Hepatocyte (in vitro differentiated cells): Measurements from ENCODE around the gene DPCD. TPM values are rescaled to one million over a fixed set of nuclear protein-coding genes. Genes with fewer than 3 reads are reported as not detected.
"Not testable (repeated sequence)": the region's sequence is repeated elsewhere in the genome, so short reads cannot be mapped to it uniquely, and the experiment has no call there.

Experiments
- DNase-seq: peaks from one replicate; pipeline ENCODE4 v3.0.0-alpha.2; 2016; ENCODE audit warnings: low spot score
- H2AFZ ChIP-seq: fragments of 200-600 bp; sonication (generic); 2 replicates; pipeline ENCODE4 v1.6.0; 2016; ENCODE audit warnings: antibody characterized with exemption, mild to moderate bottlenecking
- H3K27ac ChIP-seq: fragments of 200-600 bp; sonication (generic); 2 replicates; pipeline ENCODE4 v1.5.1; 2016; ENCODE audit warnings: mild to moderate bottlenecking
- H3K27me3 ChIP-seq: fragments of 200-600 bp; sonication (generic); 2 replicates; pipeline ENCODE4 v1.6.1; 2016
- H3K36me3 ChIP-seq: fragments of 200-600 bp; sonication (generic); replicated peaks from 2 replicates; pipeline ENCODE4 v1.5.1; 2016; ENCODE audit warnings: low read depth; ENCODE audit not compliant: insufficient read depth
- H3K4me1 ChIP-seq: fragments of 200-600 bp; sonication (generic); 2 replicates; pipeline ENCODE4 v1.5.1; 2016; ENCODE audit warnings: mild to moderate bottlenecking, moderate library complexity; ENCODE audit not compliant: insufficient read depth
- H3K4me2 ChIP-seq: fragments of 200-600 bp; sonication (generic); 2 replicates; pipeline ENCODE4 v1.6.0; 2016
- H3K4me3 ChIP-seq: fragments of 200-600 bp; sonication (generic); 2 replicates; pipeline ENCODE4 v1.5.1; 2016; ENCODE audit warnings: mild to moderate bottlenecking
- H3K79me2 ChIP-seq: fragments of 200-600 bp; sonication (generic); 2 replicates; pipeline ENCODE4 v1.6.0; 2017; ENCODE audit warnings: mild to moderate bottlenecking
- H3K9me2 ChIP-seq: fragments of 200-600 bp; sonication (generic); replicated peaks from 2 replicates; pipeline ENCODE4 v1.6.0; 2017; ENCODE audit warnings: mild to moderate bottlenecking; ENCODE audit not compliant: insufficient read depth
- H3K9me3 ChIP-seq: fragments of 200-600 bp; sonication (generic); 2 replicates; pipeline ENCODE4 v1.5.1; 2016; ENCODE audit warnings: low read depth, mild to moderate bottlenecking
- H4K20me1 ChIP-seq: fragments of 200-600 bp; sonication (generic); 2 replicates; pipeline ENCODE4 v1.6.0; 2016; ENCODE audit warnings: mild to moderate bottlenecking; ENCODE audit not compliant: insufficient read depth, poor library complexity, severe bottlenecking
- EZH2 ChIP-seq: fragments of 200-600 bp; sonication (generic); IDR thresholded peaks from 2 replicates; pipeline ENCODE4 v1.6.1; 2016; ENCODE audit warnings: antibody characterized with exemption, mild to moderate bottlenecking, borderline replicate concordance
- EZH2phosphoT487 ChIP-seq: fragments of 200-600 bp; sonication (generic); IDR thresholded peaks from one replicate; pipeline ENCODE4 v1.6.1; 2018; ENCODE audit warnings: antibody characterized with exemption, mild to moderate bottlenecking, low read depth, moderate library complexity; ENCODE audit not compliant: unreplicated experiment, severe bottlenecking
- WGBS: methylation state at CpG from one replicate; pipeline ENCODE4 v1.1.6; 2016; ENCODE audit warnings: low lambda C conversion rate; ENCODE audit errors: missing lambda C conversion rate; 5-methylcytosine and 5-hydroxymethylcytosine counted together
- polyA plus RNA-seq: library from polyadenylated mRNA; unstranded; fragments of >200 nt; fragmentation: Nextera tagmentation; extraction: Ambion mirVana; gene quantifications from 2 replicates; pipeline ENCODE4 v1.2.1, GENCODE V29; 2016
- total RNA-seq: library from RNA; depleted of rRNA; stranded (reverse); fragments of >200 nt; gene quantifications from 2 replicates; pipeline ENCODE4 v1.2.3, GENCODE V29; 2014
- TF ChIP-seq, protein P1 (sequence below): fragments of 200-600 bp; sonication (generic); IDR thresholded peaks from 2 replicates; pipeline ENCODE4 v1.5.1; 2016; ENCODE audit warnings: antibody characterized with exemption, mild to moderate bottlenecking; ENCODE audit not compliant: poor library complexity

Gene DPCD
- total and polyA plus RNA-seq, 2 experiments from 2014 or later: 24.8 to 26.5 TPM

DNA sequence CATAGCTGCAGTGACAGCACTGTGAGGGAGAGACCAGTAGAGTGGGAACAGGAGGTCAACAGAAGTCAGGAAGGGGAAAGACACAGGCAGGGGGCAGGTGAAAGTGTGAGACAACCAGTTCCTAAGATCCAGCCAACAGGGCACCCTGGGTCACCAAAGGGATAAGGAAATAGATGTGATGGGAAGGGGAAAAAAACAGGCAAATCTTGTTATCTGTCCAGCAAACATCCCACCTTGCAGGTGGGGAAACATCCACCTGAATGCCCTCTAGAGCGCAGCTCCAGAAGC, 42.5 kb downstream of the DPCD start:
- no peak for DNase-seq
- TF ChIP-seq EZH2phosphoT487 (no peak), EZH2 (no peak)
- TF ChIP-seq, protein P1, sequence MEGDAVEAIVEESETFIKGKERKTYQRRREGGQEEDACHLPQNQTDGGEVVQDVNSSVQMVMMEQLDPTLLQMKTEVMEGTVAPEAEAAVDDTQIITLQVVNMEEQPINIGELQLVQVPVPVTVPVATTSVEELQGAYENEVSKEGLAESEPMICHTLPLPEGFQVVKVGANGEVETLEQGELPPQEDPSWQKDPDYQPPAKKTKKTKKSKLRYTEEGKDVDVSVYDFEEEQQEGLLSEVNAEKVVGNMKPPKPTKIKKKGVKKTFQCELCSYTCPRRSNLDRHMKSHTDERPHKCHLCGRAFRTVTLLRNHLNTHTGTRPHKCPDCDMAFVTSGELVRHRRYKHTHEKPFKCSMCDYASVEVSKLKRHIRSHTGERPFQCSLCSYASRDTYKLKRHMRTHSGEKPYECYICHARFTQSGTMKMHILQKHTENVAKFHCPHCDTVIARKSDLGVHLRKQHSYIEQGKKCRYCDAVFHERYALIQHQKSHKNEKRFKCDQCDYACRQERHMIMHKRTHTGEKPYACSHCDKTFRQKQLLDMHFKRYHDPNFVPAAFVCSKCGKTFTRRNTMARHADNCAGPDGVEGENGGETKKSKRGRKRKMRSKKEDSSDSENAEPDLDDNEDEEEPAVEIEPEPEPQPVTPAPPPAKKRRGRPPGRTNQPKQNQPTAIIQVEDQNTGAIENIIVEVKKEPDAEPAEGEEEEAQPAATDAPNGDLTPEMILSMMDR: no peak
- no peaks in the 10 kb centered on the region for H3K27me3 ChIP-seq
- H3K9me2 ChIP-seq: no peaks in the 10 kb centered on the region
- H3K79me2 ChIP-seq: no peaks in the 10 kb centered on the region
- H3K36me3 ChIP-seq: no peaks in the 10 kb centered on the region
- whole genome bisulfite sequencing: 92% methylated on average over 1 of the region's 1 CpG
- H3K4me2 ChIP-seq: no peak overlapping the region
- no peaks in the 10 kb centered on the region for H3K9me3 ChIP-seq
- no peak overlapping the region for H3K27ac ChIP-seq
- H3K4me3 ChIP-seq: no peak overlapping the region
- no peaks in the 10 kb centered on the region for H3K4me1 ChIP-seq
- H4K20me1 ChIP-seq: peaks cover 9% of the 10 kb centered on the region
- no peak overlapping the region for H2AFZ ChIP-seq

- Histone ChIP-seq H3K79me2 (no peaks in the 10 kb centered on the region), H3K27me3 (no peaks in the 10 kb centered on the region), H2AFZ (no peak overlapping the region), H3K9me2 (no peaks in the 10 kb centered on the region), H4K20me1 (peaks cover 9% of the 10 kb centered on the region), H3K4me2 (no peak overlapping the region), H3K4me1 (no peaks in the 10 kb centered on the region), H3K4me3 (no peak overlapping the region), H3K36me3 (no peaks in the 10 kb centered on the region), H3K27ac (no peak overlapping the region), H3K9me3 (no peaks in the 10 kb centered on the region)
- TF ChIP-seq EZH2 (no peak), EZH2phosphoT487 (no peak)
- TF ChIP-seq, protein P1: no peak
- DNase-seq: no peak
- WGBS: 76% methylated on average over 8 of the region's 8 CpGs
These were observed 43.8 kb downstream of the DPCD start for GRCh38 chr10:101631821-101632475.

GRCh38 chr10:101633510-101633909, 45.4 kb downstream of the DPCD start:
- DNase-seq, H2AFZ ChIP-seq, H3K79me2 ChIP-seq, H3K4me2 ChIP-seq, H4K20me1 ChIP-seq, H3K27me3 ChIP-seq, H3K36me3 ChIP-seq, H3K4me1 ChIP-seq, H3K9me3 ChIP-seq, H3K9me2 ChIP-seq, H3K27ac ChIP-seq, H3K4me3 ChIP-seq: not testable (repeated sequence)
- over 99% methylated on average over 4 of the region's 4 CpGs for WGBS

- Histone ChIP-seq H3K27ac (no peak overlapping the region), H4K20me1 (no peaks in the 10 kb centered on the region), H3K4me1 (no peaks in the 10 kb centered on the region), H3K79me2 (no peaks in the 10 kb centered on the region), H3K4me2 (no peak overlapping the region), H3K9me2 (no peaks in the 10 kb centered on the region), H3K4me3 (no peak overlapping the region), H2AFZ (no peak overlapping the region), H3K36me3 (no peaks in the 10 kb centered on the region), H3K9me3 (no peaks in the 10 kb centered on the region), H3K27me3 (no peaks in the 10 kb centered on the region)
- 94% methylated on average over 2 of the region's 2 CpGs for WGBS
- DNase-seq: no peak
- no peak for TF ChIP-seq EZH2
- TF ChIP-seq EZH2phosphoT487: no peak
- TF ChIP-seq, protein P1: no peak
These were observed 51.2 kb downstream of the DPCD start for GRCh38 chr10:101639141-101639900.
